ENCODE results near the gene COL4A6.

COL4A6 gene

DNA sequence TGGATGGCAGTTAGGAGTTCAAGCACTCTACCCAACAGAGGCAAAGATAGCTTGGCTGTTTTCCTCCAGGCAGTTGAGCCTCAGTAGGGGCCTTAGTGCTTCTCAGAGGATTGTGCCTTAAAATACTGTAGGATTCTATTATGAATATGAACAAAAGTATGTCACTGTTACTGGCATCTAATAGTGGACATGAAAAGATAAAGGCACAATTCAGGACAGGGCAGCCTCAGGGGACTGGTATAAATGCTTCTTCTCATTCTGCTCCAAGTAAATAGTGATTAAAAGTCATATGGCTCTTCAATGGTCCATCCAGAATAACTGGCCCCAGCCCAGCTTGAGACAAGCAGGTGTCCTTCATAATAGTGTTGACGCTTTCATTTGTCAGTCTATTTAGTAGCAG lies 17.7 kb downstream of the COL4A6 start:
- H3K4me2 ChIP-seq (ENCODE audit: low read length) = no peak overlapping the region
- H3K79me2 ChIP-seq (ENCODE audit: control insufficient read depth, insufficient read depth, low read length) = no peaks in the 10 kb centered on the region
- H4K5ac ChIP-seq (ENCODE audit: low read length) = no peak overlapping the region
- H2BK5ac ChIP-seq (ENCODE audit: low read length) = no peak overlapping the region
- no peak overlapping the region for H2BK120ac ChIP-seq (ENCODE audit: low read depth, low read length)
- H4K8ac ChIP-seq (ENCODE audit: low read depth, low read length) = no peak overlapping the region
- H3K27ac ChIP-seq (ENCODE audit: low read depth, low read length) = no peak overlapping the region
- H3K4me1 ChIP-seq (ENCODE audit: control insufficient read depth, low read depth, low read length) = no peaks in the 10 kb centered on the region
- H3K4me3 ChIP-seq (ENCODE audit: low read length) = no peak overlapping the region
- no peak for DNase-seq
- H3K23ac ChIP-seq (ENCODE audit: low read length) = no peak overlapping the region
- no peak overlapping the region for H3K18ac ChIP-seq (ENCODE audit: low read length)
- H2AK5ac ChIP-seq (ENCODE audit: low read length) = no peak overlapping the region
- WGBS (ENCODE audit: extremely low coverage, insufficient coverage, low lambda C conversion rate) = no CpG with 5 or more reads among the region's 1 CpG
- no peaks in the 10 kb centered on the region for H3K36me3 ChIP-seq (ENCODE audit: control insufficient read depth, insufficient read depth, low read length)
- H3K4ac ChIP-seq (ENCODE audit: low read depth, low read length) = no peak overlapping the region
- H2BK15ac ChIP-seq (replicated peaks; ENCODE audit: low read depth) = no peak overlapping the region
- H3K79me1 ChIP-seq (ENCODE audit: low read length) = no peaks in the 10 kb centered on the region
- no peaks in the 10 kb centered on the region for H3K27me3 ChIP-seq (ENCODE audit: insufficient read depth, low read length, poor library complexity)
- no peak overlapping the region for H3K9ac ChIP-seq (ENCODE audit: low read length)
- no peak overlapping the region for H3K56ac ChIP-seq (ENCODE audit: low read length)

DNA sequence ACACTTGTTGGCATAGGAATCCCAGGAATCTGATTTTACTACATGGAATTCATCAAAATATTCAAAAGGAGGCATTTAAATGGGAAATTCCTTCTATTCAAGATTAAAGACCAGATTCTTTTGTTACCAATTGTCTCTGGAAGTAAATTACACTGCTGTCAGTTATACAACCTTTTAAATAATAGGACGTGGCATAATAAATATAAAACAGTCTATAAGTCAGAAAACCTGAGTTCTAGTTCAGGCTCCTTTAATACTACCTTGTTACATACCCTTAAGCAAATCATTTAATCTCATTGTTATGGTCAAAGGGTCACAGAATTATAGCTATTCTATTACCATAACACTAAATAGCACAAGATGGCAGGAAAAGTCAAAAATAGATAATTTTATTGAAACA lies 18.8 kb downstream of the COL4A6 start:
- no peak overlapping the region for H3K4me2 ChIP-seq (ENCODE audit: low read length)
- no peak overlapping the region for H3K27ac ChIP-seq (ENCODE audit: low read depth, low read length)
- H3K56ac ChIP-seq (ENCODE audit: low read length) = no peak overlapping the region
- H2BK120ac ChIP-seq (ENCODE audit: low read depth, low read length) = no peak overlapping the region
- no peaks in the 10 kb centered on the region for H3K27me3 ChIP-seq (ENCODE audit: insufficient read depth, low read length, poor library complexity)
- no peak overlapping the region for H3K23ac ChIP-seq (ENCODE audit: low read length)
- H3K4me3 ChIP-seq (ENCODE audit: low read length) = no peak overlapping the region
- no peak for DNase-seq
- no peaks in the 10 kb centered on the region for H3K36me3 ChIP-seq (ENCODE audit: control insufficient read depth, insufficient read depth, low read length)
- no peaks in the 10 kb centered on the region for H3K79me2 ChIP-seq (ENCODE audit: control insufficient read depth, insufficient read depth, low read length)
- H3K79me1 ChIP-seq (ENCODE audit: low read length) = no peaks in the 10 kb centered on the region
- H3K9ac ChIP-seq (ENCODE audit: low read length) = no peak overlapping the region
- no peak overlapping the region for H2BK15ac ChIP-seq (replicated peaks; ENCODE audit: low read depth)
- no peak overlapping the region for H3K4ac ChIP-seq (ENCODE audit: low read depth, low read length)
- no peaks in the 10 kb centered on the region for H3K4me1 ChIP-seq (ENCODE audit: control insufficient read depth, low read depth, low read length)
- no peak overlapping the region for H2BK5ac ChIP-seq (ENCODE audit: low read length)
- H2AK5ac ChIP-seq (ENCODE audit: low read length) = no peak overlapping the region
- no peak overlapping the region for H3K18ac ChIP-seq (ENCODE audit: low read length)
- WGBS (ENCODE audit: extremely low coverage, insufficient coverage, low lambda C conversion rate) = no CpG with 5 or more reads among the region's 1 CpG
- no peak overlapping the region for H4K8ac ChIP-seq (ENCODE audit: low read depth, low read length)
- H4K5ac ChIP-seq (ENCODE audit: low read length) = no peak overlapping the region

GRCh38 chrX:108417257-108417656 lies 21.0 kb downstream of the COL4A6 start:
- H2BK5ac ChIP-seq (ENCODE audit: low read length) = no peak overlapping the region
- H3K4ac ChIP-seq (ENCODE audit: low read depth, low read length) = no peak overlapping the region
- no peaks in the 10 kb centered on the region for H3K79me1 ChIP-seq (ENCODE audit: low read length)
- no peak overlapping the region for H3K27ac ChIP-seq (ENCODE audit: low read depth, low read length)
- no peak overlapping the region for H3K18ac ChIP-seq (ENCODE audit: low read length)
- no peak for DNase-seq
- H2AK5ac ChIP-seq (ENCODE audit: low read length) = no peak overlapping the region
- H3K9ac ChIP-seq (ENCODE audit: low read length) = no peak overlapping the region
- H3K27me3 ChIP-seq (ENCODE audit: insufficient read depth, low read length, poor library complexity) = no peaks in the 10 kb centered on the region
- no CpG with 5 or more reads among the region's 1 CpG for WGBS (ENCODE audit: extremely low coverage, insufficient coverage, low lambda C conversion rate)
- H2BK15ac ChIP-seq (replicated peaks; ENCODE audit: low read depth) = no peak overlapping the region
- H3K4me1 ChIP-seq (ENCODE audit: control insufficient read depth, low read depth, low read length) = no peaks in the 10 kb centered on the region
- H3K23ac ChIP-seq (ENCODE audit: low read length) = no peak overlapping the region
- H2BK120ac ChIP-seq (ENCODE audit: low read depth, low read length) = no peak overlapping the region
- no peak overlapping the region for H4K8ac ChIP-seq (ENCODE audit: low read depth, low read length)
- H3K36me3 ChIP-seq (ENCODE audit: control insufficient read depth, insufficient read depth, low read length) = no peaks in the 10 kb centered on the region
- H3K4me3 ChIP-seq (ENCODE audit: low read length) = no peak overlapping the region
- H3K4me2 ChIP-seq (ENCODE audit: low read length) = no peak overlapping the region
- no peak overlapping the region for H3K56ac ChIP-seq (ENCODE audit: low read length)
- H4K5ac ChIP-seq (ENCODE audit: low read length) = no peak overlapping the region
- H3K79me2 ChIP-seq (ENCODE audit: control insufficient read depth, insufficient read depth, low read length) = no peaks in the 10 kb centered on the region

DNA sequence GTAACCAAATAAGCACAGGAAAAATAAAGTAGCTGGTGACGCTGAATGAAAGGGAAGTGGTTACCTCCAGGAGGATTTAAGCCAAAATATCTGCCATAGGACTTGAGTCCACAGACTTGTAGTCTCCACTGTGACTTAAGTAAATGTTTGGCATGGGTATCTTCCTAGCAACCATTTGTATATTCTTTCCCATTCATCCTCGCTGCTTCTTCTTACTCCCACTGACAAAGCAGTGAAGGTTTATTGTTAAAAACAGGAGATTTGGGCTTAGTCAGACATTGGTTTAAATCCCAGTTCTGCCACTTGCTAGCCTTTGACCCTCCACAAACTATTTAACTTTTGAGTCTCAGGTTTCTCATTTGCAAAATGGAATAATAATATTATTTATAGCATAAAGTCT lies 22.3 kb downstream of the COL4A6 start:
- H3K23ac ChIP-seq (ENCODE audit: low read length) = no peak overlapping the region
- H3K18ac ChIP-seq (ENCODE audit: low read length) = no peak overlapping the region
- H3K79me1 ChIP-seq (ENCODE audit: low read length) = no peaks in the 10 kb centered on the region
- no peak overlapping the region for H2BK15ac ChIP-seq (replicated peaks; ENCODE audit: low read depth)
- no peak overlapping the region for H4K8ac ChIP-seq (ENCODE audit: low read depth, low read length)
- H3K27me3 ChIP-seq (ENCODE audit: insufficient read depth, low read length, poor library complexity) = no peaks in the 10 kb centered on the region
- no peaks in the 10 kb centered on the region for H3K79me2 ChIP-seq (ENCODE audit: control insufficient read depth, insufficient read depth, low read length)
- no peak overlapping the region for H3K4ac ChIP-seq (ENCODE audit: low read depth, low read length)
- H3K27ac ChIP-seq (ENCODE audit: low read depth, low read length) = no peak overlapping the region
- DNase-seq = no peak
- no CpG with 5 or more reads among the region's 2 CpGs for WGBS (ENCODE audit: extremely low coverage, insufficient coverage, low lambda C conversion rate)
- H3K4me2 ChIP-seq (ENCODE audit: low read length) = no peak overlapping the region
- H2AK5ac ChIP-seq (ENCODE audit: low read length) = no peak overlapping the region
- H3K36me3 ChIP-seq (ENCODE audit: control insufficient read depth, insufficient read depth, low read length) = no peaks in the 10 kb centered on the region
- no peak overlapping the region for H3K9ac ChIP-seq (ENCODE audit: low read length)
- H2BK5ac ChIP-seq (ENCODE audit: low read length) = no peak overlapping the region
- H4K5ac ChIP-seq (ENCODE audit: low read length) = no peak overlapping the region
- no peak overlapping the region for H3K4me3 ChIP-seq (ENCODE audit: low read length)
- H3K56ac ChIP-seq (ENCODE audit: low read length) = no peak overlapping the region
- H3K4me1 ChIP-seq (ENCODE audit: control insufficient read depth, low read depth, low read length) = no peaks in the 10 kb centered on the region
- H2BK120ac ChIP-seq (ENCODE audit: low read depth, low read length) = no peak overlapping the region

GRCh38 chrX:108415146-108415545 lies 23.1 kb downstream of the COL4A6 start:
- WGBS (ENCODE audit: extremely low coverage, insufficient coverage, low lambda C conversion rate) = no CpG with 5 or more reads among the region's 1 CpG
- H3K4me3 ChIP-seq (ENCODE audit: low read length) = no peak overlapping the region

GRCh38 chrX:108412783-108413182 lies 25.4 kb downstream of the COL4A6 start:
- Histone ChIP-seq H2BK5ac (ENCODE audit: low read length) (no peak overlapping the region), H3K18ac (ENCODE audit: low read length) (no peak overlapping the region), H3K79me1 (ENCODE audit: low read length) (no peaks in the 10 kb centered on the region), H2BK15ac (replicated peaks; ENCODE audit: low read depth) (no peak overlapping the region), H2AK5ac (ENCODE audit: low read length) (no peak overlapping the region), H3K56ac (ENCODE audit: low read length) (no peak overlapping the region), H3K4me3 (ENCODE audit: low read length) (no peak overlapping the region), H4K5ac (ENCODE audit: low read length) (no peak overlapping the region), H3K36me3 (ENCODE audit: control insufficient read depth, insufficient read depth, low read length) (no peaks in the 10 kb centered on the region), H3K27ac (ENCODE audit: low read depth, low read length) (no peak overlapping the region), H3K4me1 (ENCODE audit: control insufficient read depth, low read depth, low read length) (no peaks in the 10 kb centered on the region), H4K8ac (ENCODE audit: low read depth, low read length) (no peak overlapping the region), H3K4ac (ENCODE audit: low read depth, low read length) (no peak overlapping the region), H3K79me2 (ENCODE audit: control insufficient read depth, insufficient read depth, low read length) (no peaks in the 10 kb centered on the region), H3K4me2 (ENCODE audit: low read length) (no peak overlapping the region), H3K23ac (ENCODE audit: low read length) (no peak overlapping the region), H2BK120ac (ENCODE audit: low read depth, low read length) (no peak overlapping the region), H3K9ac (ENCODE audit: low read length) (no peak overlapping the region), H3K27me3 (ENCODE audit: insufficient read depth, low read length, poor library complexity) (no peaks in the 10 kb centered on the region)
- no peak for DNase-seq

More at GRCh38 chrX:108415146-108415545, 23.1 kb downstream of the COL4A6 start:
- Histone ChIP-seq H3K79me2 (ENCODE audit: control insufficient read depth, insufficient read depth, low read length) (no peaks in the 10 kb centered on the region), H3K23ac (ENCODE audit: low read length) (no peak overlapping the region), H2BK120ac (ENCODE audit: low read depth, low read length) (no peak overlapping the region), H3K4ac (ENCODE audit: low read depth, low read length) (no peak overlapping the region), H2BK5ac (ENCODE audit: low read length) (no peak overlapping the region), H3K18ac (ENCODE audit: low read length) (no peak overlapping the region), H3K27me3 (ENCODE audit: insufficient read depth, low read length, poor library complexity) (no peaks in the 10 kb centered on the region), H4K5ac (ENCODE audit: low read length) (no peak overlapping the region), H3K4me2 (ENCODE audit: low read length) (no peak overlapping the region), H2BK15ac (replicated peaks; ENCODE audit: low read depth) (no peak overlapping the region), H3K27ac (ENCODE audit: low read depth, low read length) (no peak overlapping the region), H3K9ac (ENCODE audit: low read length) (no peak overlapping the region), H3K79me1 (ENCODE audit: low read length) (no peaks in the 10 kb centered on the region), H3K4me1 (ENCODE audit: control insufficient read depth, low read depth, low read length) (no peaks in the 10 kb centered on the region), H4K8ac (ENCODE audit: low read depth, low read length) (no peak overlapping the region), H3K56ac (ENCODE audit: low read length) (no peak overlapping the region), H2AK5ac (ENCODE audit: low read length) (no peak overlapping the region), H3K36me3 (ENCODE audit: control insufficient read depth, insufficient read depth, low read length) (no peaks in the 10 kb centered on the region)
- DNase-seq = no peak

Data from mesendoderm (in vitro differentiated cells).